Kasumi-1 (cell line): Measurements from ENCODE around the gene COMMD6.
"Not testable (repeated sequence)": the region's sequence is repeated elsewhere in the genome, so short reads cannot be mapped to it uniquely, and the experiment has no call there.

ENCODE experiments used
- DNase-seq, 2 experiments: peaks; one replicate each; lab custom pipeline; 2025; lab: John Stamatoyannopoulos, UW

The COMMD6 gene

DNA sequence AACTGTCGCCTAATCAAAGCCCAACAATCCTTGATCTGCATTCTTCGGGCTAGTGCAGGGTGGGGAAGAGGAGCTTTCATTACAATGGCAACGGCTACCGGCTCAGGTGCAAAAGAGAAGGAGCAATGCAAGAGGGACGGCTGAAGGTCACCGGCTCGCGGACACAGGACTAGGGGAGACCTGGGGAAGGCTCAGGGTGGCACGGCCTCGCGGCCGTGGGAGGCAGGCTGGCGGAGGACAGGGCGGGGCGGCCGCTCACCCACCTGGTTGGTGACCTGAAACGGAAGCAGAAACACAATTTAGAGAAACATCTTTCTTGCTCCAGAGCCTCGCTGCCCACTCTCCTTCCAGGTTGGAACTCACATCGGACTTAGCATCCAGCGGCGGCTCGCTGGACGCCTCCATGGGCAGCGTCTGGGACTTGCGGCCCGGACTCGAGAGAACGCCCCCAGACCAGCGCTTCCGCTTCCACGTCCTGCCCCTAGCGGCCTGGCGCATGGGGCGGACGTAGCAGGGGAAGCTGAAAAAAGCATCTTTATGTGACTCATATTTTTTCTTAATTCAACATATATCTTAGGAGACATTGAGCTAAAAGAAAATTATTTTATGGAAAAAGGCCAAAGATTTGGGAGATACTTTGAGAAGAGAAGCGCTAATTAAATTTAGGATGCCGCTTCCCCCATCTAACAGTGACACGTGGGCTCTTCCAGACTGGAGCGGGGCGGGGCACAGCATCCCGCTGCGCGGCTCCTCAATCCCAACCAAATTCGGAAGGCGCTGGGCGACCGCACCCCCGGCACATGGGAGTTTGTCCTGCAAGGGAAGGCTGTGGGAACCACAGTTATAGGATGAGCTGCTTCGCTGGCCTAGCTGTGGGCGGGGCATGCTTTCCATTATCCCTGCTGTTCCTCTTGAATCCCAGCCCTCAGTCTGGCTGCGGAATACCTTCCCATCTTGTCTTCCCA lies at the start of gene COMMD6:
COMMD6 (minus strand) TSS at position 441 of the 965 bp plus-strand sequence; CDS start at position 405, 36 bp downstream.
- DNase-seq: peak; percentile 84

GRCh38 chr13:75585153-75585552 lies 47.5 kb upstream of the COMMD6 start:
- peak in 1 of 2 experiments; percentile 24 for DNase-seq

GRCh38 chr13:75583091-75583490 lies 45.5 kb upstream of the COMMD6 start:
- no peak for DNase-seq

DNA sequence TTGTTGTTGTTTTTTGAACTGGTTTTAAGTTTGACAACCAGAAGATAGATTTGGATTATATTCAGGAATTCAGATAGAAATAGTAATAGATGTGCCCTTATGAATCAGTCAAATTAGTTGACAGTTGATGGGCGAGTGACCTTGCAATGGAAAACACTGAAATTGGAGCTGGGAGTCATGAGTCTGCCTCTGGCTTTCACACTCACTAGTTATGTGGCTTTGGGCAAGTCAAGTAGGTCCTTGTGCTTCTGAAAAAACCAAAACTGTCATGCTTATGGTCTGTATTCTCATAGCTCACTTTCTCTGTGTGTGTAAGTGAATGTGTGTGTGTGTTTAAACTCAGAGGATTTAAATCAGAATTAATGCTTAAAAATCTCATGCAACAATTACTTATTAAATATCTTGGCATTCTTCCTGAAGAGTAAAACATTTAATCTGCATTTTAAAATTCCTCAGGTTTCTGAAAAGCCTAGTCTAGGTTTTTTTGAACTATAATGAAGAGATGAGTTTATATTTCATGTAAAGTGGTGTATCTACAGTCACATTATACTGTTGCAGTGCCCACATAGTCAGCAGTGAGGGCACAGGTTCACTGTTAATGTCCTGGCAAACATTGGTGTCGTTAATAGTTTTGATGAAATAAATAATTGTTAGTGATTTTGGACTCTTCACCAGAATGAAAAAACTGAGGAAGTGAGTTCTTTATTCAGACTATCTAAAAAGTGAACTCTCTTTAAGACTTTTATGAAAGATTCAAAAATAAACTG lies 44.4 kb upstream of the COMMD6 start:
- DNase-seq: no peak

GRCh38 chr13:75579529-75579928 lies 41.9 kb upstream of the COMMD6 start:
- no peak for DNase-seq

DNA sequence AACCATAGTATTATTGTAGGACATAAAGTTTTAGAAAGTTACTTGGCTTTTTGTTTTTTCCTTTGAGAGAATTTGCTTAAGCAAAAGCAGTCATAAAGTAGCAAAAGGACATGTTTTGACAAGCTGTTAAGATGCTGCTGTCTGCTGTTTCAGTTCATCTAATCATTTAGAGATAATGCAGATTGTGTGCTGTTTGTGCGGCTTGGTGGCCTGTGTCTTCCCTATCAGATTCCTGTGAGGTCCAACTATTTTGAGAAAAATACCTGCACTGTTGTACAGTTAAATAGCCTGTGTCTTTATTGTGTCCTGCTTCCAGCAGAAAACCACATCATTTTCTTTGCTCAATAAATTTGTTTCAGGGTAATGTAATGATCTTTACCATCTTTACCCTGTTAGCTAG lies 31.9 kb upstream of the COMMD6 start:
- DNase-seq: no peak

DNA sequence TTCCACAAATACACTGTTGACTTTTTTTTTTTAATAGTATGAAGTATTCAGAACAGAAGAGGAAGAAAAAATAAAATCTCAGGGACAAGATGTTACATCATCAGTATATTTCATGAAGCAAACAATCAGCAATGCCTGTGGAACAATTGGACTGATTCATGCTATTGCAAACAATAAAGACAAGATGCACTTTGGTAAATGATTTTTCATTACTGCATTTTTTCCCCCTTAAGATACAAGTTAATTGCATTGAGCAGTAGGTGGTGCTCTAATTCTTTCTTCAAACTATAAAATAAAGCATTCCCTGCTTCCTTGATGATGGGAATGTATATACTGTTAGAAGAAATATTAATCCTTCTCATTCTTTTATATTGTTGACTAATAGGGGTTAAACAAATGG lies 29.0 kb upstream of the COMMD6 start:
- peak; percentile 24 to 50 for DNase-seq

DNA sequence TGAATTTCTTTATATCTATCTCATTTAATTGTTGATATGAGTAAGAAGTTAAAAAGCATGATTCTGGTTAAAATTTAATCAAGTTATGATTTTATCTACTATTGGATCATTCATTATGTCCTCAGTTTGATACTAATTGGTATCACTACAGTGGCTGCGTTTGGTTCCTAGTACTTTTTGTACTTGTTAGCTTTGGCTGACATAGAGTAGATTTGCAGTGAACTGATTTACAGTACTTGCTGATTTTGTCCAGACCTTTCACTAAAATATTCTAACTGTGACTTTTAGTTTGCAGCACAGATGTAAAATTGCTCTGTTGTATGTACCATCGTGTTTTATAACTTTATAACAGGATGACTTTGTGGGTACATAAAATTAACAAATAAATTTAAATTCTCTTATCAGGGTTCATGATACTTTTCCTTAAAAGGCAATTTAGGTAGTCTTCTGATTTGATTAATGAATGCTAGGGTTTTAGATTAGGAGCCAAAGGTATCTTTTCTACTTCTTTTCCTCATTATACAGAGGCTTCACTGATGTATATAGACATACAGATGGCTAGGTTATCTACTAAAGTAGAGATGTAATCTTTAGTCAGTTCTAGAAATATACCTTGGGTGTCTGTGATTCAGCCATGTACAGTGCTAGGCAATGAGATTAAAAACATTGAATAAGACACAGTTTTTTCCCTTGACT lies 20.7 kb upstream of the COMMD6 start:
- DNase-seq: no peak

DNA sequence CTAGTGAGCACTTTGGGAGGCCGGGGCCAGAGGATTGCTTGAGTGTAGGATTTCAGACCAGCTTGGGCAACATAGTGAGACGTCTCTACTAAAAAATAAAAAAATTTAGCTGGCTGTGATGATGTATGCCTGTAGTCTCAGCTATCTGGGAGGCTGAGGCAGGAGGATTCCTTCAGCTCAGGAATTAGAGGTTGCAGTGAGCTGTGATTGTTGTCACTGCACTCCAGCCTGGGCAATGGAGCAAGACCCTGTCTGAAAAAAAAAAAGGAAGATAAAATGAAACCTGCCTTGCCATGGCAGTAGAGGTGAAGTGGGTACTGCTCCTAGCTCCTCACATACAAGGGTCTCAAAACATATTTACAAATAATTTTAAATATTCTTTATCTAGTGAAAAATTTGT lies 19.3 kb upstream of the COMMD6 start:
- no peak for DNase-seq

- DNase-seq: no peak
Observed at GRCh38 chr13:75555836-75556235, 18.2 kb upstream of the COMMD6 start.

GRCh38 chr13:75554981-75555380 lies 17.3 kb upstream of the COMMD6 start:
- no peak for DNase-seq

- no peak for DNase-seq
Observed at GRCh38 chr13:75554464-75554863, 16.8 kb upstream of the COMMD6 start.

- DNase-seq: peak; percentile 60 to 76
Observed at GRCh38 chr13:75550159-75550567, 12.5 kb upstream of the COMMD6 start.

DNA sequence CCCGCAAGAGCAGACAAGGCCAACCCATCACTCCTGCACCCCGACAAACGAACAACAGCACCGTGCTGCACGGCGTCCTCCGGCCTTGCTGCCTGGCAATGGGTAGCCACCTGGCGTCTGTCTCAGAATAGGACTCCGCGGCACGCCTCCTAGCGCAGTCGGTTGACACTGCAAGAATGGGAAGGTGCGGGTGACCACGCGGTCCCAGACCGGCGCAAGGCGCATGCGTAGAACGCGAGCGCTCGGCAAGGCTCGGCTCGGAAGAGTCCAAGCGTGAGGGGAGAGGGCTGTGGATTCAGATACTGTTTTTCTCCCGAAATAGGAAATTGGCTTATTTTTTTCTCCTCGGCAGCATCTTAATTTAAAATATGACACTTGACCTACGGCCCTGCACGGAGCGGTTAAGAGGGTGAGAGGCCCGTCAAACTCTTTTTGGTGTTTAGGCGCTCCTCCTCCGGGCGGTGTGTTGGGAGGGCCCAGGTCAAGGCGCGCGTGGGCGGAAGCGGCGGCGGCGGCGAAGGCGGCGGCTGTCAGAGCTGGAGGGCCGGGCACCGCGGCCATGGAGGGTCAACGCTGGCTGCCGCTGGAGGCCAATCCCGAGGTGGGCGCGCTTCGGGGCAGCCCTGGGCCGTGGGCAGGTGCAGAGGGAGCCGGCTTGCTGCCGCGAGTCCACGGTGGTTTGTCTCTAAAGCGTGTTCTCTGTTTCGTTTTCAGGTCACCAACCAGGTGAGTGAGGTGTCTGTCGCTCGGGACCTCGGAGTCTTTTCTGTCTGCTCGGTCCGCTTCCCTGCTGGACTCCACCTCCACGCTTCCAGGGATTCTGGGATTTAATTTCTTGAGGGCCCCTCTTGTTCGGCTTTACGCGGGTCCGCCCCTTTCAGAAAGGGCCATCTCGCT lies 11.9 kb upstream of the COMMD6 start, which contains the start of gene UCHL3:
UCHL3 (plus strand) TSS at position 530 of the 897 bp plus-strand sequence; CDS start at position 560, 30 bp downstream.
- DNase-seq: peak; percentile 92 to 95

GRCh38 chr13:75547917-75548316 lies 10.3 kb upstream of the COMMD6 start:
- no peak for DNase-seq

DNA sequence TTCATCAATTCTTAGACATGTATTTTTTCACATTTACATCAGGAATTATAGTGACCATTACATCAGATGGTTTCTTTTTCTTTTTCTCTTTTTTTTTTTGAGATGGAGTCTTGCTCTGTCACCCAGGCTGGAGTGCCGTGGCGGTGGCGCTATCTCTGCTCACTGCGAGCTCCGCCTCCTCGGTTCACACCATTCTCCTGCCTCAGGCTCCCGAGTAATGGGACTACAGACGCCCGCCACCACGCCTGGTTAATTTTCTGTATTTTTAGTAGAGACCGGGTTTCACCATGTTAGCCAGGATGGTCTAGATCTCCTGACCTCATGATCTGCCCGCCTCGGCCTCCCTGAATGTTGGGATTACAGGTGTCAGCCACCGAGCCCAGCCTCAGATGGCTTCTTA lies 7.7 kb upstream of the COMMD6 start:
- DNase-seq: not testable (repeated sequence)

DNA sequence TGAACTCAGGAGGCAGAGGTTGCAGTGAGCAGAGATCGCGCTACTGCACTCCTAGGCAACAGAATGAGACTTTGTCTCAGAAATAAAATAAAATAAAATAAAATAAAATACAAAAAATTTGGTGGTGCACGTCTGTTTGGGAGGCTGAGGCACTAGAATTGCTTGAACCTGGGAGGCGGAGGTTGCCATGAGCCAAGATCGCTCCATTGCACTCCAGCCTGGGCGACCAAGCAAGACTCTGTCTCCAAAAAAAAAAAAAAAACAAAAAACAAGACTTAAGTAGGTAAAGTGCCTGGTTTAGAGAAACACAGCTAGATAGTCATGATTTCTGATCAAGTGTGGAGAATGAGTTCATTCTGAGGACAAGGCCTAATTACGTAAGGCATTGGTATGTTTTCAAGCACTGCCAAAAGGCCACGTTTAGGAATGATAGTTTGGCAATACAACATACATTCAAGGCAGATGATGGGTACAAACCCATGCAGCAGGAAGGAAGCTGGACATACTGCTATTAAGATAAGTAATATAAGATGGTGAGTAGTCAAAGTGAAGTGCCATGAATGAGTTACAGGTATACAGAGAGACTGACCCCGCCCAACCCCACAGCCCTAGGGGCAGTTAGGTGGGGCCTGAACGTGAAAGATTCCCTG lies 7.2 kb upstream of the COMMD6 start:
- DNase-seq: no peak

- DNase-seq: no peak
Observed at GRCh38 chr13:75541961-75542360, 4.3 kb upstream of the COMMD6 start.

DNA sequence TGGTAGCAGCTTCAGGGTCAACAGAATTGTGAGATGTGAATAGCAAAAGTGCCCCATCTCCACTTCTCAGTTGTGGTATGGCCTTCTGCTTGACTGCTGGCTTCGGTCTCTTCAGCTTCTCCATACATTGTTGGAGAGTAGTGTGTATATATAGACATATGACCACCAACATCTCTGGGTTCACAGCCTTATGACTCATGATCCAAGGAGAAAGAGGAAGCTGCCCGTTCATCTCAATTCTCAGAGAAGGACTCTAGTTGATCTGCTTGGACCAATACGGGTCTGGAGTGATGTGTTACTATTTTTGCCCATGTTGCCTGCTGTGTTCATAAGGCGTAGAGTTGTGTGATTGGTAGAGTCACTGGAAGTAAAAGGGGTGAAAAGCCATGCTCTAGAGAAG lies 3.6 kb upstream of the COMMD6 start:
- peak; percentile 96 to 97 for DNase-seq

DNA sequence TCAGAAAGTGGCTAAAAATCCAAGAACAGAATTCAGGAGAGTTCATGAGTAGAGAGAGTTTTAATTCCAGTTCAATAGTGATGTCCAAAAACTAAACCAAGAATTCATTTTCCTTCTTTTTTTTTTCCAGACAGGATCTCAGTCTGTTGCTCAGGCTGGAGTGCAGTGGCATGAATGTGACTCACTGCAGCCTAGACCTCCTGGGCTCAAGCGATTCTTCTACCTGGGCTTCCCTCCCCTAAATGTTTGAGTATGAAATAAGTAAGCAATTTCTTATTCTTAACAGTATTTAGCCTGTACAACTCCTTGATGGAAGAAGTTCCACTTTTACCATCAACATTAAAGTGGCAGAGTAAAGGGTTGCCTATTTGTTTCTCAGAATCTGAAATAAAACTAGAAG lies 3.8 kb downstream of the COMMD6 start:
- DNase-seq: no peak

- peak; percentile 33 to 37 for DNase-seq
Observed at GRCh38 chr13:75530549-75530961, 7.1 kb downstream of the COMMD6 start.
